NB4 (cell line): Measurements from ENCODE around the gene ADCY2.
A peak's percentile ranks its signal among the peaks of the same experiment; 100 is the strongest.

Experiments
- DNase-seq: peaks from one replicate; pipeline ENCODE4 v3.0.0; 2010; ENCODE audit warnings: low read depth
- H3K4me3 ChIP-seq: one replicate; pipeline ENCODE4 v1.5.1; 2011; ENCODE audit warnings: mild to moderate bottlenecking, low read depth, low read length, moderate library complexity
- CTCF ChIP-seq: IDR thresholded peaks from one replicate; pipeline ENCODE4 v1.5.1; 2012; ENCODE audit warnings: low read depth, low read length
- MAX ChIP-seq: IDR thresholded peaks from 2 replicates; pipeline ENCODE4 v1.6.1; 2011; ENCODE audit warnings: low read depth, low read length
- MYC ChIP-seq: IDR thresholded peaks from 2 replicates; pipeline ENCODE4 v1.6.1; 2011; ENCODE audit warnings: low read depth, low read length
- POLR2A ChIP-seq: IDR thresholded peaks from 2 replicates; pipeline ENCODE4 v1.6.1; 2011; ENCODE audit warnings: mild to moderate bottlenecking; ENCODE audit not compliant: insufficient read length; ENCODE audit errors: extremely low read depth

The ADCY2 gene

DNA sequence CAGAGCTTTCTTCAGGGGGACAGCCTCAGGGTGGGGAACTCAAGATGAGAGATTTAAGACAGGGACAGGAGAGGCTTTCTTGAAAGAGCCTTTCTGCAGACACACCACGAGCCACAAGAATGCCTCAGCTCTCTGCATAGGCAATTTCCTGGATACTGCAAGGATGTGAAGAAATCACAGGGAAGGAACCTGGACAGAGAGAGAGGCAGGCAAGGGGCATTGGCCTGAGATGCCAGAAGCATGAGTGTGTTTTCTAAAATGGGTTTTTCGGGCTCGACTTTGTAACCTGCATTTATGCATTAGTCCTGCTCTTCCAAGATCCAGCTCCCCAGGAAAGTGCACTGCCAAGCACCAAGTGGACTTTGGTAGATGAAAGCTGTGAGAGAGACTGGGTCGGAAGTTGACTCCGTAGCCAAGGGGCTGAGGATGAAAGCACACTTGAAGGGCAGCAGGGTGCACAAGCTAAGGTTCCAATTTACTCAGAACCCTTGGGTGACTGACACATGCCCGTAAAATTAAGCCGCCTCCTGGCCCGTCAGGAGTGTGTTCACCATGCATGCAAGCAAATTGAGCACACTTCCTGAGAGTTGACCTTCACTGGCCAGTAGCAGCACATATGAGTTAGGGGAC, 364.1 kb downstream of the ADCY2 start:
- no peak overlapping the region for H3K4me3 ChIP-seq
- no peak for DNase-seq
- TF ChIP-seq POLR2A (no peak), CTCF (no peak), MYC (no peak)

- H3K4me3 ChIP-seq: no peak overlapping the region
- no peak for TF ChIP-seq MYC
- no peak for TF ChIP-seq POLR2A
- TF ChIP-seq MAX: no peak
- no peak for TF ChIP-seq CTCF
- DNase-seq: no peak
Observed at GRCh38 chr5:7762267-7762666, 366.3 kb downstream of the ADCY2 start.

DNA sequence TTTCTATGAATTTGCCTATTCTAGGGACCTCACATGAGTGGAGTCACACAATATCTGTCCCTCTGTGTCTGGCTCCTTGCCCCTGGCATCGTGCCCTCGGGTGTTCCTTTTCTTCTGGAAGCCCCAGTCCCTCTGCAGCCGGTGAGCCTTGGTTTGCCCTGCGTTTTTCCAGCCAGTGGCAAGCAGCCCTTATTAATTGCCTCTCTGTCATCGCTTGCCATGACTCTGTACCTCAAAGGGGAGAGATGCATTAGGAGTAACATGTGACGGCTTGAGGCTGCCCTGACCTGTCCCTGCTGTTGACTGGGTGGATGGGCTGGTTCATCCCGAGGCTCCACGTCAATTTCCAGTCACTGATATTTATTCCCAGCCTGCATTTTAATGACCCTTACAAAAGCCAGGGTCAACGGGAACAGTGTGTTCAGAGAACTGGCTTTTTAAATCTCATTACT, 367.7 kb downstream of the ADCY2 start:
- DNase-seq: no peak
- no peak overlapping the region for H3K4me3 ChIP-seq
- TF ChIP-seq MYC (no peak), CTCF (no peak)

GRCh38 chr5:7764452-7764851, 368.5 kb downstream of the ADCY2 start:
- TF ChIP-seq MYC (no peak), POLR2A (no peak), CTCF (no peak), MAX (no peak)
- no peak for DNase-seq
- H3K4me3 ChIP-seq: no peak overlapping the region

GRCh38 chr5:7770436-7770835, 374.5 kb downstream of the ADCY2 start:
- H3K4me3 ChIP-seq: no peak overlapping the region
- TF ChIP-seq MYC (no peak), CTCF (no peak), POLR2A (no peak), MAX (no peak)
- no peak for DNase-seq

GRCh38 chr5:7772141-7772540, 376.2 kb downstream of the ADCY2 start:
- peak; percentile 36 for DNase-seq
- no peak overlapping the region for H3K4me3 ChIP-seq
- TF ChIP-seq MYC (no peak), CTCF (no peak), POLR2A (no peak), MAX (no peak)
